Naive thymus-derived CD4-positive, alpha-beta T cell (primary cell): ENCODE results near the gene FBXO2. TPM values are rescaled to one million over a fixed set of nuclear protein-coding genes. Genes with fewer than 3 reads are reported as not detected.
A peak's percentile ranks its signal among the peaks of the same experiment; 100 is the strongest.

Experiments
- ATAC-seq: fragments of 150-1000 bp; cut with Tn5 transposase; 2 replicates; pipeline ENCODE4 v1.10.0; 2021; ENCODE audit warnings: mild to moderate bottlenecking, moderate library complexity
- CTCF ChIA-PET: fragments of 350-600 bp; sonication (Branson Sonifier 250); formaldehyde crosslinking; loops from one replicate; lab custom pipeline; 2021; ENCODE audit warnings: antibody characterized with exemption; lab: Charles Lee
- POLR2A ChIA-PET: fragments of 350-600 bp; sonication (Branson Sonifier 250); formaldehyde crosslinking; loops from one replicate; lab custom pipeline; 2021; ENCODE audit warnings: antibody characterized with exemption, inconsistent platforms; lab: Charles Lee
- DNase-seq, 9 donors: peaks; one replicate each; pipeline versions ENCODE4 v3.0.0 to v3.0.0-alpha.2; 2020 to 2022; ENCODE audit warnings: mixed read lengths in 1 of 9
- H3K27ac ChIP-seq: one replicate; pipeline ENCODE4 v1.7.0; 2013; ENCODE audit warnings: mild to moderate bottlenecking, low read depth, low read length, moderate library complexity
- H3K27me3 ChIP-seq, 2 donors: one replicate each; pipeline ENCODE4 v1.7.0; 2013; ENCODE audit warnings: low read length in 2 of 2, mild to moderate bottlenecking in 2 of 2, moderate library complexity in 2 of 2; ENCODE audit not compliant: control insufficient read depth in 2 of 2, insufficient read depth in 2 of 2
- H3K36me3 ChIP-seq, 3 experiments: 1 replicate in 2 of 3; 2 replicates in 1 of 3; pipeline ENCODE4 v1.7.0; 2013; ENCODE audit warnings: low read length in 3 of 3, mild to moderate bottlenecking in 3 of 3, moderate library complexity in 1 of 3; ENCODE audit not compliant: insufficient read depth in 3 of 3, control insufficient read depth in 2 of 3
- H3K4me1 ChIP-seq, 2 donors: one replicate each; pipeline ENCODE4 v1.7.0; 2013; ENCODE audit warnings: low read length in 2 of 2, mild to moderate bottlenecking in 2 of 2, moderate library complexity in 1 of 2; ENCODE audit not compliant: control insufficient read depth in 2 of 2, insufficient read depth in 2 of 2
- H3K4me3 ChIP-seq: 2 replicates; pipeline ENCODE4 v1.7.0; 2013; ENCODE audit warnings: mild to moderate bottlenecking, low read length
- H3K9me3 ChIP-seq, 3 experiments: 1 replicate in 2 of 3; 2 replicates in 1 of 3; pipeline ENCODE4 v1.7.0; 2013; ENCODE audit warnings: low read length in 3 of 3; ENCODE audit not compliant: control insufficient read depth in 2 of 3
- H3K27ac Mint-ChIP-seq, 9 donors: one replicate each; pipeline ENCODE4 v1.8.0; 2020 to 2022; ENCODE audit warnings: mixed read lengths in 9 of 9, mild to moderate bottlenecking in 8 of 9, moderate library complexity in 5 of 9, inconsistent platforms in 2 of 9
- H3K27me3 Mint-ChIP-seq, 5 donors: one replicate each; pipeline ENCODE4 v1.8.0; 2021 to 2022; ENCODE audit warnings: mixed read lengths in 5 of 5, mild to moderate bottlenecking in 1 of 5
- H3K36me3 Mint-ChIP-seq, 5 donors: one replicate each; pipeline ENCODE4 v1.8.0; 2020 to 2022; ENCODE audit warnings: mixed read lengths in 5 of 5, mild to moderate bottlenecking in 3 of 5, inconsistent platforms in 1 of 5
- H3K4me1 Mint-ChIP-seq, 7 donors: one replicate each; pipeline ENCODE4 v1.8.0; 2020 to 2022; ENCODE audit warnings: mixed read lengths in 7 of 7, mild to moderate bottlenecking in 3 of 7, inconsistent platforms in 1 of 7
- H3K4me3 Mint-ChIP-seq, 10 donors: one replicate each; pipeline ENCODE4 v1.8.0; 2020 to 2022; ENCODE audit warnings: mild to moderate bottlenecking in 10 of 10, mixed read lengths in 10 of 10, moderate library complexity in 6 of 10, inconsistent platforms in 2 of 10
- H3K9me3 Mint-ChIP-seq, 11 donors: one replicate each; pipeline ENCODE4 v1.8.0; 2020 to 2022; ENCODE audit warnings: mixed read lengths in 11 of 11, mild to moderate bottlenecking in 4 of 11, inconsistent platforms in 1 of 11, moderate library complexity in 1 of 11
- intact Hi-C, 2 donors: fragments of 100-400 bp; cut with micrococcal nuclease; formaldehyde crosslinking; loops; one replicate each; pipeline ENCODE4 v1.15.1; 2023
- polyA plus RNA-seq, 2 donors: library from polyadenylated mRNA; unstranded; fragments of 300-500 nt; fragmentation: Illumina TruSeq; gene quantifications; one replicate each; pipeline ENCODE4 v1.2.3, GENCODE V29; 2021
- total RNA-seq, 6 experiments: library from RNA in 5 of 6; stranded (reverse) in 5 of 6; gene quantifications; 1 replicate in 5 of 6; 2 replicates in 1 of 6; pipeline ENCODE4 v1.2.3 and lab custom pipeline; 2021 to 2026

Gene FBXO2
- total and polyA plus RNA-seq, 7 experiments from 2014 or later, result 0.97 to 7.8 (median 3.8) TPM

- ChIA-PET POLR2A (interaction anchor here (0.6 kb wide), 1 partner anchor 476 kb away, joined by 3 read pairs; no protein-coding TSS in a partner anchor), CTCF (interaction anchor here (0.6 to 1.7 kb wide), 4 partner anchors 33 to 610 kb away, joined by 3 to 6 read pairs (median 4); partner anchors contain the start of gene MAD2L2)
- Mint-ChIP-seq H3K36me3 (no peaks in the 10 kb centered on the region), H3K4me3 (peak overlapping the region in 1 of 10 donors; percentile 58), H3K27ac (no peak overlapping the region), H3K9me3 (no peaks in the 10 kb centered on the region), H3K27me3 (peaks cover 0 to 21% (median 0%) of the 10 kb centered on the region in 5 donors), H3K4me1 (peaks cover 11 to 40% (median 20%) of the 10 kb centered on the region in 7 donors)
- H3K36me3 ChIP-seq, result no peaks in the 10 kb centered on the region
- H3K27me3 ChIP-seq, result no peaks in the 10 kb centered on the region
- no peaks in the 10 kb centered on the region for H3K9me3 ChIP-seq
- H3K4me3 ChIP-seq, result no peak overlapping the region
- DNase-seq, result no peak
- intact Hi-C loops, result loop anchor here in 1 of 2 donors (10.0 kb wide), 1 partner anchor 173 kb away; the partner anchor contains the start of gene DISP3
- H3K4me1 ChIP-seq, result peaks cover 9 to 19% of the 10 kb centered on the region in 2 donors
- no peak overlapping the region for H3K27ac ChIP-seq
- no peak for ATAC-seq
Measured at GRCh38 chr1:11648039-11648438, 6.2 kb downstream of the FBXO2 start.

- Histone ChIP-seq H3K27ac (no peak overlapping the region), H3K9me3 (no peaks in the 10 kb centered on the region), H3K4me3 (no peak overlapping the region), H3K27me3 (no peaks in the 10 kb centered on the region), H3K36me3 (no peaks in the 10 kb centered on the region), H3K4me1 (peaks cover 9 to 19% of the 10 kb centered on the region in 2 donors)
- ChIA-PET POLR2A (no interaction called here), CTCF (interaction anchor here (1.0 kb wide), 1 partner anchor 72 kb away, joined by 3 read pairs; no protein-coding TSS in a partner anchor)
- Mint-ChIP-seq H3K4me1 (peaks cover 11 to 33% (median 20%) of the 10 kb centered on the region in 7 donors), H3K27ac (no peak overlapping the region), H3K4me3 (no peak overlapping the region), H3K27me3 (peaks cover 0 to 18% (median 0%) of the 10 kb centered on the region in 5 donors), H3K9me3 (no peaks in the 10 kb centered on the region), H3K36me3 (no peaks in the 10 kb centered on the region)
- ATAC-seq, result no peak
- intact Hi-C loops, result loop anchor here in 1 of 2 donors (10.0 kb wide), 1 partner anchor 173 kb away; the partner anchor contains the start of gene DISP3
- DNase-seq, result no peak
Measured at GRCh38 chr1:11647333-11647732, 6.9 kb downstream of the FBXO2 start.

- ChIA-PET CTCF (interaction anchor here (0.6 to 5.9 kb wide), 12 partner anchors 9 to 608 kb away, joined by 3 to 67 read pairs (median 5); no protein-coding TSS in a partner anchor), POLR2A (interaction anchor here (0.6 kb wide), 1 partner anchor 557 kb away, joined by 3 read pairs; no protein-coding TSS in a partner anchor)
- Mint-ChIP-seq H3K36me3 (no peaks in the 10 kb centered on the region), H3K4me3 (no peak overlapping the region), H3K9me3 (no peaks in the 10 kb centered on the region), H3K27ac (peak overlapping the region in 2 of 9 donors; percentile 41 to 69), H3K4me1 (peaks cover 8 to 26% (median 17%) of the 10 kb centered on the region in 7 donors), H3K27me3 (peaks cover 0 to 20% (median 0%) of the 10 kb centered on the region in 5 donors)
- Histone ChIP-seq H3K4me3 (no peak overlapping the region), H3K4me1 (peaks cover 8 to 19% of the 10 kb centered on the region in 2 donors), H3K9me3 (no peaks in the 10 kb centered on the region), H3K27me3 (no peaks in the 10 kb centered on the region), H3K36me3 (no peaks in the 10 kb centered on the region), H3K27ac (no peak overlapping the region)
- intact Hi-C loops, result loop anchor here in 1 of 2 donors (10.0 kb wide), 1 partner anchor 172 kb away; the partner anchor contains the start of gene DISP3
- no peak for DNase-seq
- no peak for ATAC-seq
Measured at GRCh38 chr1:11646317-11646716, 7.9 kb downstream of the FBXO2 start.

- Mint-ChIP-seq H3K36me3 (no peaks in the 10 kb centered on the region), H3K4me3 (no peak overlapping the region), H3K27me3 (peaks cover 0 to 14% (median 0%) of the 10 kb centered on the region in 5 donors), H3K4me1 (peaks cover 2 to 20% (median 12%) of the 10 kb centered on the region in 7 donors), H3K9me3 (no peaks in the 10 kb centered on the region), H3K27ac (no peak overlapping the region)
- Histone ChIP-seq H3K36me3 (no peaks in the 10 kb centered on the region), H3K27me3 (no peaks in the 10 kb centered on the region), H3K4me1 (peaks cover 2 to 15% of the 10 kb centered on the region in 2 donors), H3K9me3 (no peaks in the 10 kb centered on the region), H3K27ac (no peak overlapping the region), H3K4me3 (no peak overlapping the region)
- DNase-seq (peak; percentile 60 to 81 (median 74)), ATAC-seq (peak; percentile 68)
- CTCF ChIA-PET, result interaction anchor here (0.6 to 5.9 kb wide), 14 partner anchors 10 to 608 kb away, joined by 3 to 67 read pairs (median 5); no protein-coding TSS in a partner anchor
- intact Hi-C loops, result loop anchor here in 1 of 2 donors (10.0 kb wide), 1 partner anchor 171 kb away; the partner anchor contains the start of gene DISP3
- POLR2A ChIA-PET, result interaction anchor here (0.6 to 1.0 kb wide), 3 partner anchors 19 to 557 kb away, joined by 3 to 5 read pairs (median 3); no protein-coding TSS in a partner anchor
Measured at GRCh38 chr1:11645670-11646265, 8.5 kb downstream of the FBXO2 start.

- ATAC-seq, result no peak
- intact Hi-C loops, result loop anchor here in 1 of 2 donors (10.0 kb wide), 1 partner anchor 170 kb away; the partner anchor contains the start of gene DISP3
- Mint-ChIP-seq H3K4me3 (no peak overlapping the region), H3K4me1 (peaks cover 0 to 15% (median 10%) of the 10 kb centered on the region in 7 donors), H3K27ac (no peak overlapping the region), H3K9me3 (no peaks in the 10 kb centered on the region), H3K27me3 (peaks cover 0 to 12% (median 0%) of the 10 kb centered on the region in 5 donors), H3K36me3 (no peaks in the 10 kb centered on the region)
- Histone ChIP-seq H3K27me3 (no peaks in the 10 kb centered on the region), H3K36me3 (no peaks in the 10 kb centered on the region), H3K9me3 (no peaks in the 10 kb centered on the region), H3K27ac (no peak overlapping the region), H3K4me1 (peaks cover 0 to 11% of the 10 kb centered on the region in 2 donors), H3K4me3 (no peak overlapping the region)
- no peak for DNase-seq
- ChIA-PET CTCF (interaction anchor here (0.6 to 5.9 kb wide), 12 partner anchors 11 to 607 kb away, joined by 3 to 67 read pairs (median 5); no protein-coding TSS in a partner anchor), POLR2A (interaction anchor here (0.7 to 1.0 kb wide), 2 partner anchors 20 to 98 kb away, joined by 3 to 5 read pairs; no protein-coding TSS in a partner anchor)
Measured at GRCh38 chr1:11645270-11645669, 9.0 kb downstream of the FBXO2 start.

- no peaks in the 10 kb centered on the region for H3K36me3 Mint-ChIP-seq
- intact Hi-C loops, result loop anchor here in 1 of 2 donors (10.0 kb wide), 1 partner anchor 169 kb away; the partner anchor contains the start of gene DISP3
- H3K4me3 Mint-ChIP-seq, result no peak overlapping the region
Measured at GRCh38 chr1:11643782-11644181, 10.4 kb downstream of the FBXO2 start.

More at GRCh38 chr1:11643782-11644181, 10.4 kb downstream of the FBXO2 start:
- Histone ChIP-seq H3K27ac (no peak overlapping the region), H3K27me3 (no peaks in the 10 kb centered on the region), H3K4me3 (no peak overlapping the region), H3K4me1 (no peaks in the 10 kb centered on the region), H3K36me3 (no peaks in the 10 kb centered on the region), H3K9me3 (no peaks in the 10 kb centered on the region)
- H3K27me3 Mint-ChIP-seq, result peaks cover 0 to 6% (median 0%) of the 10 kb centered on the region in 5 donors
- ChIA-PET POLR2A (interaction anchor here (1.5 kb wide), 1 partner anchor 38 kb away, joined by 3 read pairs; no protein-coding TSS in a partner anchor), CTCF (interaction anchor here (0.6 to 5.9 kb wide), 13 partner anchors 20 to 648 kb away, joined by 3 to 67 read pairs (median 4); partner anchors contain the start of gene MTOR)
- H3K27ac Mint-ChIP-seq, result no peak overlapping the region
- H3K9me3 Mint-ChIP-seq, result no peaks in the 10 kb centered on the region
- DNase-seq (no peak), ATAC-seq (no peak)
- peaks cover 0 to 5% (median 0%) of the 10 kb centered on the region in 7 donors for H3K4me1 Mint-ChIP-seq
